Activated CD8-positive, alpha-beta T cell treated with anti-CD3 and anti-CD28 coated beads for 36 hours (primary cell): ENCODE results near the gene LPP. TPM values are rescaled to one million over a fixed set of nuclear protein-coding genes. Genes with fewer than 3 reads are reported as not detected.

Source experiments
- ATAC-seq: fragments of 200-7000 bp; cut with Tn5 transposase; one replicate; pipeline ENCODE4 v1.10.0; 2021; ENCODE audit warnings: mild to moderate bottlenecking, moderate library complexity
- CTCF ChIA-PET: fragments of 350-600 bp; sonication (Branson Sonifier 250); formaldehyde crosslinking; loops from one replicate; lab custom pipeline; 2021; ENCODE audit warnings: antibody characterized with exemption; lab: Charles Lee
- POLR2A ChIA-PET: fragments of 350-600 bp; sonication (Branson Sonifier 250); formaldehyde crosslinking; loops from one replicate; lab custom pipeline; 2021; ENCODE audit warnings: antibody characterized with exemption; lab: Charles Lee
- DNase-seq: peaks from one replicate; pipeline ENCODE4 v3.0.0-alpha.2; 2020
- H3K27ac Mint-ChIP-seq: one replicate; pipeline ENCODE4 v1.8.0; 2021; ENCODE audit warnings: mild to moderate bottlenecking, mixed read lengths
- H3K27me3 Mint-ChIP-seq: one replicate; pipeline ENCODE4 v1.8.0; 2021; ENCODE audit warnings: mixed read lengths
- H3K36me3 Mint-ChIP-seq: one replicate; pipeline ENCODE4 v1.8.0; 2021; ENCODE audit warnings: low read depth, mixed read lengths
- H3K4me1 Mint-ChIP-seq: one replicate; pipeline ENCODE4 v1.8.0; 2021; ENCODE audit warnings: low read depth, mixed read lengths
- H3K4me3 Mint-ChIP-seq: one replicate; pipeline ENCODE4 v1.8.0; 2021; ENCODE audit warnings: mild to moderate bottlenecking, moderate library complexity, mixed read lengths
- H3K9me3 Mint-ChIP-seq: one replicate; pipeline ENCODE4 v1.8.0; 2021; ENCODE audit warnings: mixed read lengths
- CTCF ChIP-seq: fragments of 200-600 bp; IDR thresholded peaks from one replicate; pipeline ENCODE4 v1.8.0; 2022; ENCODE audit warnings: antibody characterized with exemption, mild to moderate bottlenecking
- intact Hi-C: fragments of 100-400 bp; cut with micrococcal nuclease; formaldehyde crosslinking; loops from one replicate; pipeline ENCODE4 v1.10.0; 2022
- total RNA-seq, 2 experiments: library from RNA; stranded (reverse); gene quantifications; one replicate each; pipeline ENCODE4 v1.2.3, GENCODE V29; 2021

Gene LPP
- total RNA-seq, 2 experiments from 2014 or later, result 16.4 to 22.6 TPM

GRCh38 chr3:188875413-188875812 lies 721.5 kb downstream of the LPP start:
- peaks cover 7% of the 10 kb centered on the region for H3K36me3 Mint-ChIP-seq
- H3K27me3 Mint-ChIP-seq, result no peaks in the 10 kb centered on the region
- ATAC-seq (no peak), DNase-seq (no peak)
- CTCF ChIA-PET, result interaction anchor here (0.8 to 2.6 kb wide), 3 partner anchors 18 to 1135 kb away, joined by 3 to 7 read pairs (median 3); no protein-coding TSS in a partner anchor
- no peaks in the 10 kb centered on the region for H3K9me3 Mint-ChIP-seq
- POLR2A ChIA-PET, result interaction anchor here (0.6 kb wide), 1 partner anchor 53 kb away, joined by 3 read pairs; no protein-coding TSS in a partner anchor
- intact Hi-C loops, result no loop called here
- no peak overlapping the region for H3K4me3 Mint-ChIP-seq
- no peak for TF ChIP-seq CTCF
- H3K4me1 Mint-ChIP-seq, result peaks cover 8% of the 10 kb centered on the region
- no peak overlapping the region for H3K27ac Mint-ChIP-seq

- no peak overlapping the region for H3K27ac Mint-ChIP-seq
- no peaks in the 10 kb centered on the region for H3K27me3 Mint-ChIP-seq
- intact Hi-C loops, result no loop called here
- no peak for TF ChIP-seq CTCF
- peaks cover 10% of the 10 kb centered on the region for H3K36me3 Mint-ChIP-seq
- no peaks in the 10 kb centered on the region for H3K9me3 Mint-ChIP-seq
- H3K4me1 Mint-ChIP-seq, result peaks cover 8% of the 10 kb centered on the region
- no peak overlapping the region for H3K4me3 Mint-ChIP-seq
- no peak for DNase-seq
- ChIA-PET POLR2A (no interaction called here), CTCF (interaction anchor here (1.0 to 2.6 kb wide), 2 partner anchors 17 to 1136 kb away, joined by 3 to 7 read pairs; no protein-coding TSS in a partner anchor)
- no peak for ATAC-seq
Measured at GRCh38 chr3:188876370-188876769, 722.4 kb downstream of the LPP start.

- Mint-ChIP-seq H3K4me3 (no peak overlapping the region), H3K4me1 (peaks cover 8% of the 10 kb centered on the region), H3K9me3 (no peaks in the 10 kb centered on the region), H3K36me3 (peaks cover 10% of the 10 kb centered on the region), H3K27me3 (no peaks in the 10 kb centered on the region), H3K27ac (no peak overlapping the region)
- intact Hi-C loops, result no loop called here
- ChIA-PET CTCF (no interaction called here), POLR2A (no interaction called here)
- ATAC-seq, result no peak
- no peak for DNase-seq
- no peak for TF ChIP-seq CTCF
Measured at GRCh38 chr3:188877381-188877780, 723.4 kb downstream of the LPP start.

- Mint-ChIP-seq H3K27ac (no peak overlapping the region), H3K4me3 (no peak overlapping the region), H3K9me3 (no peaks in the 10 kb centered on the region), H3K36me3 (peaks cover 10% of the 10 kb centered on the region), H3K4me1 (peaks cover 8% of the 10 kb centered on the region), H3K27me3 (no peaks in the 10 kb centered on the region)
- DNase-seq (no peak), ATAC-seq (no peak)
- intact Hi-C loops, result no loop called here
- TF ChIP-seq CTCF, result no peak
- POLR2A ChIA-PET, result no interaction called here
- CTCF ChIA-PET, result interaction anchor here (1.5 kb wide), 1 partner anchor 1138 kb away, joined by 3 read pairs; no protein-coding TSS in a partner anchor
Measured at GRCh38 chr3:188878076-188878475, 724.1 kb downstream of the LPP start.

GRCh38 chr3:188881954-188882641 lies 728.1 kb downstream of the LPP start:
- Mint-ChIP-seq H3K27ac (no peak overlapping the region), H3K9me3 (no peaks in the 10 kb centered on the region), H3K4me1 (peaks cover 2% of the 10 kb centered on the region), H3K36me3 (peaks cover 3% of the 10 kb centered on the region), H3K27me3 (no peaks in the 10 kb centered on the region), H3K4me3 (no peak overlapping the region)
- no peak for ATAC-seq
- DNase-seq, result no peak
- CTCF ChIA-PET, result interaction anchor here (1.1 kb wide), 1 partner anchor 72 kb away, joined by 4 read pairs; no protein-coding TSS in a partner anchor
- intact Hi-C loops, result no loop called here
- no peak for TF ChIP-seq CTCF
- POLR2A ChIA-PET, result no interaction called here
